Stimulated activated CD8-positive, alpha-beta memory T cell treated with anti-CD3 and anti-CD28 coated beads, Interleukin-15, amount 100 ng/mL, for 1 hour (primary cell): Measurements from ENCODE around the gene AMOTL1.

ENCODE experiments used
- DNase-seq: peaks from one replicate; pipeline ENCODE4 v3.0.0-alpha.2; 2020; ENCODE audit warnings: low read depth

AMOTL1 gene

GRCh38 chr11:94925422-94926270, 157.5 kb downstream of the AMOTL1 start:
- DNase-seq, result no peak

- no peak for DNase-seq
Observed at GRCh38 chr11:94926271-94926625, 158.1 kb downstream of the AMOTL1 start.
